Keratinocyte (primary cell): ENCODE data around the gene EPHA10. TPM values are rescaled to one million over a fixed set of nuclear protein-coding genes. Genes with fewer than 3 reads are reported as not detected.

Source experiments
- DNase-seq: peaks from one replicate; pipeline ENCODE4 v3.0.0-alpha.2; 2011; ENCODE audit warnings: low read depth, missing footprints, low spot score
- FAIRE-seq: peaks from 2 replicates; lab custom pipeline; 2011; peaks lifted over from hg19 to GRCh38; lab: Jason Lieb, UNC
- H2AFZ ChIP-seq: 2 replicates; pipeline ENCODE4 v1.6.0; 2012; ENCODE audit warnings: low read length, control low read depth, inconsistent platforms; ENCODE audit not compliant: control insufficient read depth
- H3K27ac ChIP-seq: 2 replicates; pipeline ENCODE4 v1.5.1; 2011; ENCODE audit warnings: low read length; ENCODE audit not compliant: control insufficient read depth, insufficient read depth
- H3K27me3 ChIP-seq: 3 replicates; pipeline ENCODE4 v1.6.0; 2011; ENCODE audit warnings: low read length; ENCODE audit not compliant: control insufficient read depth, insufficient read depth; ENCODE audit errors: extremely low read depth
- H3K36me3 ChIP-seq, 2 experiments: 2 replicates in 1 of 2; 3 replicates in 1 of 2; pipeline ENCODE4 v1.5.1; 2011; ENCODE audit warnings: low read length in 2 of 2, mild to moderate bottlenecking in 1 of 2; ENCODE audit not compliant: control insufficient read depth in 2 of 2, insufficient read depth in 2 of 2; ENCODE audit errors: extremely low read depth in 1 of 2
- H3K4me1 ChIP-seq: 3 replicates; pipeline ENCODE4 v1.5.1; 2011; ENCODE audit warnings: low read length; ENCODE audit not compliant: control insufficient read depth, insufficient read depth; ENCODE audit errors: extremely low read depth
- H3K4me2 ChIP-seq: 3 replicates; pipeline ENCODE4 v1.6.0; 2011; ENCODE audit warnings: low read depth, low read length; ENCODE audit not compliant: control insufficient read depth, insufficient read depth; ENCODE audit errors: extremely low read depth
- H3K4me3 ChIP-seq, 3 experiments: fragments of 200-600 bp in 1 of 3; sonication (generic) in 1 of 3; 2 replicates in 2 of 3; 3 replicates in 1 of 3; pipeline ENCODE4 v1.5.1; 2011 to 2016; ENCODE audit warnings: low read length in 3 of 3, mild to moderate bottlenecking in 3 of 3, control low read depth in 2 of 3, inconsistent platforms in 1 of 3, low read depth in 1 of 3, mixed read lengths in 1 of 3, mixed run types in 1 of 3, moderate library complexity in 1 of 3; ENCODE audit not compliant: control insufficient read depth in 2 of 3, insufficient read depth in 2 of 3; ENCODE audit errors: extremely low read depth in 1 of 3
- H3K79me2 ChIP-seq: 2 replicates; pipeline ENCODE4 v1.6.0; 2012; ENCODE audit warnings: low read length; ENCODE audit not compliant: control insufficient read depth, insufficient read depth
- H3K9ac ChIP-seq: 3 replicates; pipeline ENCODE4 v1.6.0; 2011; ENCODE audit warnings: low read length; ENCODE audit not compliant: control insufficient read depth, insufficient read depth; ENCODE audit errors: extremely low read depth
- H3K9me1 ChIP-seq: 3 replicates; pipeline ENCODE4 v1.6.0; 2011; ENCODE audit warnings: low read length; ENCODE audit not compliant: control insufficient read depth, insufficient read depth; ENCODE audit errors: extremely low read depth
- H3K9me3 ChIP-seq: 2 replicates; pipeline ENCODE4 v1.5.1; 2012; ENCODE audit warnings: low read depth, low read length; ENCODE audit not compliant: control insufficient read depth
- H4K20me1 ChIP-seq: 3 replicates; pipeline ENCODE4 v1.6.0; 2011; ENCODE audit warnings: low read length; ENCODE audit not compliant: control insufficient read depth, insufficient read depth; ENCODE audit errors: extremely low read depth
- CTCF ChIP-seq, 3 experiments: IDR thresholded peaks in 1 of 3; conservative IDR thresholded peaks in 1 of 3; optimal IDR thresholded peaks in 1 of 3; 2 replicates in 2 of 3; 3 replicates in 1 of 3; pipeline versions ENCODE3 to v1.5.1; 2011; ENCODE audit warnings: low read length in 3 of 3, mild to moderate bottlenecking in 3 of 3, moderate library complexity in 2 of 3, control low read depth in 1 of 3, inconsistent platforms in 1 of 3; ENCODE audit not compliant: insufficient read depth in 2 of 3; ENCODE audit errors: extremely low read depth in 1 of 3
- EZH2 ChIP-seq: IDR thresholded peaks from one replicate; pipeline ENCODE4 v1.6.1; 2012; ENCODE audit warnings: inconsistent platforms, mild to moderate bottlenecking, low read length, moderate library complexity
- dilution Hi-C: fragments of 300-500 bp; cut with MboI; formaldehyde crosslinking; loops from one replicate; pipeline ENCODE4 v1.7.0; 2020; ENCODE audit warnings: low sequenced_read_pairs; ENCODE audit not compliant: extremely low pct_ligation_motif_present
- polyA plus RNA-seq, 5 experiments: library from polyadenylated mRNA; depleted of rRNA in 3 of 5; stranded (reverse) in 3 of 5; stranded (forward) in 1 of 5; unstranded in 1 of 5; fragments of >200 nt; gene quantifications; 1 replicate in 1 of 5; 2 replicates in 3 of 5; 3 replicates in 1 of 5; pipeline versions ENCODE4 v1.2.1 to v1.2.3, GENCODE V29; 2011 to 2012; ENCODE audit warnings: missing spikeins in 2 of 5, low read depth in 1 of 5, low replicate concordance in 1 of 5

Gene EPHA10
- polyA plus RNA-seq, 1 donor (not counting 4 experiments of a cell fraction or from before 2014, with no cell fraction given), result not detected

- peaks cover 26% of the 10 kb centered on the region for H3K79me2 ChIP-seq
- FAIRE-seq, result no peak
- H3K27me3 ChIP-seq, result no peaks in the 10 kb centered on the region
- H3K9me3 ChIP-seq, result no peaks in the 10 kb centered on the region
- no peaks in the 10 kb centered on the region for H3K9me1 ChIP-seq
- peaks cover 3% of the 10 kb centered on the region for H3K4me1 ChIP-seq
- peaks cover 6 to 36% of the 10 kb centered on the region in 2 experiments for H3K36me3 ChIP-seq
- DNase-seq, result no peak
- H3K4me2 ChIP-seq, result no peak overlapping the region
- H4K20me1 ChIP-seq, result no peaks in the 10 kb centered on the region
- no peak overlapping the region for H3K4me3 ChIP-seq
- no peak overlapping the region for H2AFZ ChIP-seq
- dilution Hi-C loops, result loop anchor here (25.0 kb wide), 1 partner anchor 110 kb away; the partner anchor contains the start of gene GNL2
- H3K9ac ChIP-seq, result no peak overlapping the region
- no peak overlapping the region for H3K27ac ChIP-seq
- no peak for TF ChIP-seq EZH2
- TF ChIP-seq CTCF (optimal IDR thresholded peaks at IDR 0.05 in 1 of 3, IDR thresholded peaks at IDR 0.05 in 1 of 3, conservative IDR thresholded peaks at IDR 0.05 in 1 of 3; ENCODE audit: extremely low read depth in 1 of 3, insufficient read depth in 2 of 3, low read length in 3 of 3), result no peak
Observed at GRCh38 chr1:37697090-37697489, 67.8 kb downstream of the EPHA10 start.

- dilution Hi-C loops, result loop anchor here (25.0 kb wide), 1 partner anchor 106 kb away; the partner anchor contains the start of gene GNL2
- H3K36me3 ChIP-seq, result peaks cover 6 to 15% of the 10 kb centered on the region in 2 experiments
- no peaks in the 10 kb centered on the region for H3K9me3 ChIP-seq
- H3K27ac ChIP-seq, result peak overlapping the region; percentile 77
- no peaks in the 10 kb centered on the region for H4K20me1 ChIP-seq
- no peaks in the 10 kb centered on the region for H3K27me3 ChIP-seq
- no peaks in the 10 kb centered on the region for H3K9me1 ChIP-seq
- peak overlapping the region; percentile 96 for H3K4me2 ChIP-seq
- peaks cover 20% of the 10 kb centered on the region for H3K4me1 ChIP-seq
- peaks cover 50% of the 10 kb centered on the region for H3K79me2 ChIP-seq
- peak overlapping the region; percentile 99 for H2AFZ ChIP-seq
- TF ChIP-seq EZH2, result no peak
- H3K9ac ChIP-seq, result peak overlapping the region; percentile 94
- H3K4me3 ChIP-seq, result peak overlapping the region; percentile 80 to 98 (median 96)
- DNase-seq (no peak), FAIRE-seq (no peak)
Observed at GRCh38 chr1:37692834-37693175, 72.1 kb downstream of the EPHA10 start.
